GM21619 (cell line): ENCODE data around the gene OSBPL6.

Source experiments
- ATAC-seq: cut with Tn5 transposase; IDR thresholded peaks from one replicate; pipeline ENCODE4 v1.9.1; 2021; ENCODE audit not compliant: unreplicated experiment

OSBPL6 gene

GRCh38 chr2:178425255-178425827 lies 231.0 kb downstream of the OSBPL6 start:
- ATAC-seq = no peak

- ATAC-seq = no peak
Observed at GRCh38 chr2:178426388-178426787, 232.1 kb downstream of the OSBPL6 start.

GRCh38 chr2:178427458-178427857 lies 233.1 kb downstream of the OSBPL6 start:
- no peak for ATAC-seq

GRCh38 chr2:178428396-178428806 lies 234.1 kb downstream of the OSBPL6 start:
- no peak for ATAC-seq

- ATAC-seq = no peak
Observed at GRCh38 chr2:178429336-178429735, 235.0 kb downstream of the OSBPL6 start.

GRCh38 chr2:178436662-178437061 lies 242.3 kb downstream of the OSBPL6 start:
- no peak for ATAC-seq

- ATAC-seq = no peak
Observed at GRCh38 chr2:178441426-178441825, 247.1 kb downstream of the OSBPL6 start.

GRCh38 chr2:178448968-178449661 lies 254.8 kb downstream of the OSBPL6 start:
- ATAC-seq = peak; percentile 9

- no peak for ATAC-seq
Observed at GRCh38 chr2:178449700-178450523, 255.6 kb downstream of the OSBPL6 start.

- ATAC-seq = peak; percentile 44
Observed at GRCh38 chr2:178450524-178450773, 256.1 kb downstream of the OSBPL6 start.

- ATAC-seq = peak; percentile 79
Observed at GRCh38 chr2:178450774-178451525, 256.6 kb downstream of the OSBPL6 start, which contains the start of the genes PJVK and PRKRA. Gene PJVK, plus strand, starts transcription at chr2:178451378. Its CDS starts 2,032 bp downstream, at chr2:178453410. Gene PRKRA, minus strand, starts transcription at chr2:178451175. Its CDS starts 145 bp downstream, at chr2:178451030.

- ATAC-seq = no peak
Observed at GRCh38 chr2:178452334-178452733, 258.0 kb downstream of the OSBPL6 start.
